GM23248 (cell line): ENCODE data around the gene DCD.

Source experiments
- EZH2 ChIP-seq: fragments of 200-600 bp; sonication (generic); IDR thresholded peaks from 2 replicates; pipeline ENCODE4 v1.6.1; 2018; ENCODE audit warnings: antibody characterized with exemption, mild to moderate bottlenecking; ENCODE audit not compliant: insufficient read depth, poor library complexity, severe bottlenecking
- EZH2phosphoT487 ChIP-seq: fragments of 200-600 bp; sonication (generic); IDR thresholded peaks from 2 replicates; pipeline ENCODE4 v1.6.1; 2018; ENCODE audit warnings: antibody characterized with exemption, moderate library complexity, mild to moderate bottlenecking, low read depth; ENCODE audit not compliant: insufficient read depth

DNA sequence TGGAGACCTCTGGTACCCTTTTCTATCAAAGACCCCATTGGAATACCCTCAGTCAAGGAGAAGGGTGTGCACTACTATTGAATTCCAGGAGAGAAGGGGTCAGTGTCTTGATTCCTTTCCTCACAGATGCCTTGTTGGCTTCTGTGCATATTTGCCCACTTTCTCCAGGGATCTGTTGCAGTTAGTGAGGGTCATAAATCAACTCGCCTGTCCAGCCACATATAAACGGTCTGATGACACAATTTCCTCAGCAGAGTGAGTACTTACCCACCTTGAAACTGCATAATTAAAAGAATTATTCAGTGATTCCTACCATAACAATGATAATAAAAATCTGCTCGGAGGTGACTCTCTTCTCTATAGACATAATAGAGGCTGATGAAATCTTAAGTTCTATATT is 13.9 kb upstream of the DCD start:
- TF ChIP-seq EZH2, result no peak
- TF ChIP-seq EZH2phosphoT487, result no peak
